C4-2B (cell line): ENCODE results near the gene TMEM88.

Experiments used
- H3K27ac ChIP-seq: fragments of 450-650 bp; 2 replicates; pipeline ENCODE4 v1.5.1; 2017
- ZFX ChIP-seq: fragments of 450-650 bp; IDR thresholded peaks from 2 replicates; pipeline ENCODE4 v1.6.1; 2017
- TF ChIP-seq, protein P1 (sequence below): fragments of 450-650 bp; conservative IDR thresholded peaks from 2 replicates; pipeline ENCODE4 v1.5.1; 2017; ENCODE audit warnings: mild to moderate bottlenecking

Gene TMEM88

DNA sequence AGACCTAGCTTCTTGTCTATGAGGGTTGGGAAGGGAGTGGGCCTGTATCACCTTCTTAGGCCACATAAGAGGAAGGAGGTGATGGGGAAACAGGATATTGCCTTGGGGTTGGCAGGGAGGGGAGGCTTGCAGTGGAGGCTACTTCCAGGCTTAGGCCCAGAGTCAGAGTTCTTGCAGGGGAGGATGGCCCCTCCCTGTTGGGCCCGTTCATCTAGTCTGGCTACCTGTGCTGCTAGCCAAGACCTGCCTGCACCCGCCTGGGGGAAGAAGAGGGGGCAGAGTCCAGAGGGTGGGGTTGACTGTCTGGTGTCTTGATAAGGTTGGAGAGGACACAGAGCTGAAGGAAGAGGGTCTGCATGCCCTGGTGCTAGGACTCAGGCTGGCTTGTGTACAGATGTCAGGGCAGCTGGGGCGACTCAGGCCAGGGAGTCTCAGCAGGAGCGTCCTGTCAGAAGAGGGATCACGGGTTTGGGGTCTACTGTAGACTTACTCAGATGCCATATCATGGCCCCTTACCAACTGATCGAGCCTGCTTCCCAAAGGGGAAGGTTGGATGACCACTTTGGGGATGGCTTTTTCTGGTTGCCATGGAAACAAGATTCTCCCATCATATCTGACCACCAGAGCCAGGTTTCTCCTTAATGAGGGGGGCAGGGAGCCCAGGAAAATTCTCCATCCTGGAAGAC lies 15.5 kb upstream of the TMEM88 start:
- H3K27ac ChIP-seq = peak overlapping the region; percentile 49
- TF ChIP-seq, protein P1, sequence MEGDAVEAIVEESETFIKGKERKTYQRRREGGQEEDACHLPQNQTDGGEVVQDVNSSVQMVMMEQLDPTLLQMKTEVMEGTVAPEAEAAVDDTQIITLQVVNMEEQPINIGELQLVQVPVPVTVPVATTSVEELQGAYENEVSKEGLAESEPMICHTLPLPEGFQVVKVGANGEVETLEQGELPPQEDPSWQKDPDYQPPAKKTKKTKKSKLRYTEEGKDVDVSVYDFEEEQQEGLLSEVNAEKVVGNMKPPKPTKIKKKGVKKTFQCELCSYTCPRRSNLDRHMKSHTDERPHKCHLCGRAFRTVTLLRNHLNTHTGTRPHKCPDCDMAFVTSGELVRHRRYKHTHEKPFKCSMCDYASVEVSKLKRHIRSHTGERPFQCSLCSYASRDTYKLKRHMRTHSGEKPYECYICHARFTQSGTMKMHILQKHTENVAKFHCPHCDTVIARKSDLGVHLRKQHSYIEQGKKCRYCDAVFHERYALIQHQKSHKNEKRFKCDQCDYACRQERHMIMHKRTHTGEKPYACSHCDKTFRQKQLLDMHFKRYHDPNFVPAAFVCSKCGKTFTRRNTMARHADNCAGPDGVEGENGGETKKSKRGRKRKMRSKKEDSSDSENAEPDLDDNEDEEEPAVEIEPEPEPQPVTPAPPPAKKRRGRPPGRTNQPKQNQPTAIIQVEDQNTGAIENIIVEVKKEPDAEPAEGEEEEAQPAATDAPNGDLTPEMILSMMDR = no peak
- TF ChIP-seq ZFX = no peak

DNA sequence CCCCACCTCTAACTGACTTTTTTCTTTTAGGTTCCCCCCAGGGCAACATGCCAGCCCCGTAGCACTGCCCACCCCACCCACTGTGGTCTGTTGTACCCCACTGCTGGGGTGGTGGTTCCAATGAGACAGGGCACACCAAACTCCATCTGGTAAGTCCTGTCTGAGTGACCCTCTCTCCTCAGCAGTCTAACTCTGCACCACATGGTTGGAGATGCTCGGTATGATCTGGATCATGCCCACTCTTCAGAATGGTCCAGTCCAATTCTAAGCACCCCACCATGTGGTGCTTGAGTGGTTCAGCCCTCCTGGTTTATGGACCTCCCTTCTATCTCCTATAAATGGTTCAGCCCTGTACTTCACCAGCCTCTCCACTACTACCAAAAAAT lies 15.0 kb upstream of the TMEM88 start:
- no peak for TF ChIP-seq ZFX
- TF ChIP-seq, protein P1 = no peak
- peak overlapping the region; percentile 49 for H3K27ac ChIP-seq

DNA sequence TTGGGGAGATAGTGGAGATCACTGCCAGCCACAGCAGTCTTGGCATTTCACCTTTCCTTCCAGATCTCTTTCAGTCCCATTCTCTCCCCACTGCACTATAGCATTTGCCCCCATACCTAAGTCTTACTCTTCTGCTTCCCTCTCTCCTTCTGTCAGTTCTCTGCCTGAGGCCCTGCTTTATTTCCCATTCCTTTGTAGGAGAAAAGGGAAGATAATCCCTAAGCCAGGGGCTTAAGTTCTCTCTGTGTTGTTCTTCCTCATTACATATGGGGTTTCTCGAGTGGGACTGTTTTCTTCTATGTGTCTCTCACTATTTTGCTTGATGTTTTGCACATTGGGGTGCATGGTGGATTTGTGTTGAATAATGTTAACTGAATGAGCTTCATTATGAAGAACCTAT lies 14.4 kb upstream of the TMEM88 start:
- no peak overlapping the region for H3K27ac ChIP-seq

DNA sequence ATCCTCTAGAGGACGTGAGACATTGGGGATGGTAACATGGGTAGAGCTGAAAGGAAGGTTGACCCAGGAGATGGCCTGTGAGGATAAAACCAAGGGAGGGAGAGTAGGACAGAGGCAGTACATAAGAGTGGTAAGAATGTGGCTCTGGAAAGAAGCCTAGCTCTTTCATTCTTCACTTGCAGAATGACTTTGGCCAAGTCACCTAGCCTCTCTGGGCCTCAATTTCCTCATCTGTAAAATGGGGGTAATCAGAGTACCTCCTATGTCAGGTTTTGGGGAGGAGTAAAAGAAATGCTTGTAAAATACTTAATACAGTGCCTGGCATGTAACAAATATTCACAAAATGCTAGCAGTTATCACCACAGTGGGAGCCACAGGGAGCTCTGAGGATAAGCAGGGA lies 14.0 kb upstream of the TMEM88 start:
- H3K27ac ChIP-seq = peak overlapping the region; percentile 95
- TF ChIP-seq, protein P1 = no peak
- TF ChIP-seq ZFX = no peak

More for the DNA sequence above, 14.4 kb upstream of the TMEM88 start:
- TF ChIP-seq, protein P1 = no peak
- no peak for TF ChIP-seq ZFX

DNA sequence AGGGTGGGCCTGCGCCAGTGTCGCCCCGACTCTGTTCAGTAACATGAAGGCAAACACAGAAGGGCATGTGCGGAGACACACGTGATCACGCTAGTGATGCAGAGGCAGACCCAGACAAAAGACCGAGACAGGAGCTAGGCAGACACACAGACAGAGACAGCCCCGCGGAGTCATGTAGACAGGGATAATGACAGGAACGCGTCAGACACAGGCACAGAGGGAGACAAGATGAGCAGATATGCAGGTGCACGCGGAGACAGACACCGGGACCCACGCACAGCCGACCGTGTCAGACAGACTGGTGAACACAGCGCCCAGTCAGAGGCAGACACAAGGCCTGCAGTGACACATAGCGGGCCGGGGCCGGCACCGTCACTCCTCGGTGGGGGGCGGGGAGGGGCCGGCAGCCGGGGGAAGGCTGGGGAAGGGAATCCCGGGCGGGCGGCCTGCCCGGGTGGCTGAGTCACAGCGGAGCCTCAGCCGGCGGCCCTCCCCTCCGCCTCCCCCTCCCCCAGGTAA lies 13.4 kb upstream of the TMEM88 start:
- TF ChIP-seq, protein P1 = no peak; the same call in 1 of the 2 replicates
- TF ChIP-seq ZFX = 0 out of 2 replicates have a peak, but pooled peaks have one; percentile 43
- peak overlapping the region; percentile 95 for H3K27ac ChIP-seq

DNA sequence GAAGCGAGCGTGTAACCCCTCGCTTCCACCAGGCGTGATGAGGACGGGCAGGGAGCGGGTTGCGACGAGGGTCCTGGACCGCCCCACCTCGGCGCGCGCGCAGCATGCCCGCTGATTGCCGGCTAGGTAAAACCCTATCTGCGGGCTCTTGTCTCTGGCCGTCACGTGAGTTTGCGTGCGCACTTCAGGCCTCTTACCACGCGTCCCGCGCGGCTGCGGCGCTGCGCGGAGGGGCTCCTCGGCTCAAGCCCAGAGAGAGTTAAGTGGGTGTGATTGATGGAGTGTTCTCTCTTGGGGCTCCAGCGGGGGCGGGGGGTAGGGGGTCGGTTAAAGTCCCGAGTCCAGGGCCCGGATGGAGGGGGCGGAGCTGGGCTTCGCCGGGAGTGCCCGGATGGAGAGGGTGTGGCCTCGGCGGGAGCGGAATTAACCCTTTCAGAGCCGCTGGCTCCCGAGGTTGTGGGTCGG lies 12.9 kb upstream of the TMEM88 start:
- H3K27ac ChIP-seq = peak overlapping the region; percentile 95
- TF ChIP-seq, protein P1 = no peak
- 0 out of 2 replicates have a peak, but pooled peaks have one; percentile 8 for TF ChIP-seq ZFX

DNA sequence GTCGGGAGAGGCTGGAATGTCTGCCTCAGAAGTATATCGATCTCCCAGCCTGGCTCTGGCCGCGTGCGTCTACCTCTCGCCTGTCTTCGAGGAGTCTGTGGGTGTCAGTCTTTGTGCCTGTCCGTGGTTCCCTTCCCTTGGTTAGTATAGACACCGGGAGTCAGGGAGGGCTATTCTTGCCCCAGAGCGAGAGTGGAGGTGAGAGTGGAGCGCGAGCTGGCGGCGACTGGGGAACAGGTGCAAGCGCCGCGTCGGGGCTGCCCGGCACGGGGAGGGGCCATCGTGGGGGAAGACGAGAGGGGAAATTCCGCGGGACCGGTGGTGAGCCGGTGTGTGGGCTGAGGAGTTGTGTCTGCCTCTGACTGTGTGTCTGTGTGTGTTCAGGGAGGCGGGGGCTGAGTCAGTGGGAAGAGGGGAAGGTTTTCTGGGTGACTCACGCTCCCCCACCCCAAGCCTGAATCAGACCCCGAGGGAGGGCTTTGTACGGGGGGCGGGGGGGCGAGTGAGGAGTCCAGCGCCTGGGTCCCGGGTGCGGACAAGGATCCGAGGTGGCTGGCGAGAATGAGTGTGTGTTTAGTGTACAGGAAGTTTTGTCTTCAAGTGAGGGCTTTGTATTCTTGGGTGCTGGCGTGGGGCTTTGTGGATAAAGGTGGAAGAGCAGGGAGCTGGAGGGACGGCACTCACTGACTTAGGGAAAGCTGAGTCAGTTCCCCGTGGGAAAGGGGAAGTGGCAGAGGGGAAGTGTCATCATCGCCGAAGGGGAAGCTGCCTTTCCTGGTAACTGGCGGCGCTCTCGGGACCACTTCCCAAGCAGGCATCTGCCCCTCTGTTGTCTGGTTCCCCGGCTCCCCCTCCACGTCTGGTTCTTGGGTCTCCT lies 12.2 kb upstream of the TMEM88 start:
- peak overlapping the region; percentile 95 for H3K27ac ChIP-seq
- TF ChIP-seq, protein P1 = no peak
- TF ChIP-seq ZFX = no peak
